HepG2 (cell line): ENCODE data around the gene DTNB. TPM values are rescaled to one million over a fixed set of nuclear protein-coding genes. Genes with fewer than 3 reads are reported as not detected.

ENCODE experiments used
- ATAC-seq: fragments of 200-7000 bp; cut with Tn5 transposase; 3 replicates; pipeline ENCODE4 v1.9.1; 2020; ENCODE audit warnings: mild to moderate bottlenecking, moderate library complexity
- BruUV-seq: library from RNA; stranded (reverse); fragments of 400-500 nt; replicated peaks from 2 replicates; lab custom pipeline; 2021; lab: Mats Ljungman, UMichigan
- CTCF ChIA-PET: fragments of 300-600 bp; formaldehyde crosslinking; extraction: SDS; loops from one replicate; lab custom pipeline; 2021; ENCODE audit warnings: low total read pairs, inconsistent platforms, low intra/inter-chr PET ratio; lab: Yijun Ruan, JAX
- POLR2A ChIA-PET: fragments of 350-600 bp; sonication (Branson Sonifier 250); formaldehyde crosslinking; loops from one replicate; lab custom pipeline; 2020; ENCODE audit warnings: antibody characterized with exemption, inconsistent platforms; lab: Yijun Ruan, JAX
- DNase-seq: peaks from one replicate; pipeline ENCODE4 v3.0.0-alpha.2; 2015; ENCODE audit warnings: low spot score
- FAIRE-seq: peaks from 3 replicates; lab custom pipeline; 2011; peaks lifted over from hg19 to GRCh38; lab: Jason Lieb, UNC
- H2AFZ ChIP-seq: one replicate; pipeline ENCODE4 v1.6.1; 2011; ENCODE audit warnings: low read length, inconsistent platforms
- H3K27ac ChIP-seq: fragments of 300-600 bp; 3 replicates; pipeline ENCODE4 v1.8.0; 2011; ENCODE audit warnings: mixed run types, mild to moderate bottlenecking, mixed read lengths, low read length, inconsistent platforms; ENCODE audit not compliant: insufficient read depth; ENCODE audit errors: extremely low read length
- H3K27me3 ChIP-seq, 2 experiments: fragments of 200-600 bp in 1 of 2; 2 replicates in 1 of 2; 3 replicates in 1 of 2; pipeline versions ENCODE4 v1.6.0 to v1.8.0; 2011; ENCODE audit warnings: low read length in 2 of 2, mild to moderate bottlenecking in 2 of 2, moderate library complexity in 2 of 2, inconsistent platforms in 1 of 2; ENCODE audit not compliant: insufficient read depth in 2 of 2, control insufficient read depth in 1 of 2
- H3K36me3 ChIP-seq, 2 experiments: fragments of 200-600 bp in 1 of 2; replicated peaks in 1 of 2; 2 replicates in 1 of 2; 3 replicates in 1 of 2; pipeline versions ENCODE4 v1.5.1 to v1.8.0; 2011; ENCODE audit warnings: low read length in 2 of 2, inconsistent platforms in 1 of 2; ENCODE audit not compliant: insufficient read depth in 2 of 2, control insufficient read depth in 1 of 2
- H3K4me1 ChIP-seq: 2 replicates; pipeline ENCODE4 v1.5.1; 2012; ENCODE audit warnings: low read length, inconsistent platforms; ENCODE audit not compliant: insufficient read depth
- H3K4me2 ChIP-seq: 2 replicates; pipeline ENCODE4 v1.6.0; 2011; ENCODE audit warnings: low read depth, low read length, inconsistent platforms
- H3K4me3 ChIP-seq, 3 experiments: fragments of 200-600 bp in 1 of 3; sonication (generic), shearing (Covaris generic) in 1 of 3; replicated peaks in 1 of 3; 2 replicates each; pipeline ENCODE4 v1.5.1; 2011 to 2016; ENCODE audit warnings: low read length in 3 of 3, inconsistent platforms in 2 of 3, low read depth in 2 of 3, mild to moderate bottlenecking in 2 of 3, control low read depth in 1 of 3, mixed read lengths in 1 of 3; ENCODE audit not compliant: insufficient read depth in 1 of 3
- H3K79me2 ChIP-seq: one replicate; pipeline ENCODE4 v1.6.1; 2011; ENCODE audit warnings: low read length, inconsistent platforms; ENCODE audit not compliant: insufficient read depth
- H3K9ac ChIP-seq: 2 replicates; pipeline ENCODE4 v1.6.0; 2011; ENCODE audit warnings: mild to moderate bottlenecking, low read depth, low read length, inconsistent platforms; ENCODE audit not compliant: insufficient read depth
- H3K9me3 ChIP-seq: 2 replicates; pipeline ENCODE4 v1.5.1; 2012; ENCODE audit warnings: mild to moderate bottlenecking, low read length
- H4K20me1 ChIP-seq: 2 replicates; pipeline ENCODE4 v1.6.0; 2011; ENCODE audit warnings: inconsistent platforms, mild to moderate bottlenecking, low read length, moderate library complexity; ENCODE audit not compliant: insufficient read depth
- ESRRA ChIP-seq: sonication (generic); formaldehyde crosslinking; IDR thresholded peaks from 2 replicates; pipeline ENCODE4 v1.5.1; 2020; ENCODE audit warnings: mild to moderate bottlenecking, low read depth, missing genetic modification reagents
- MAFF ChIP-seq: IDR thresholded peaks from 2 replicates; pipeline ENCODE4 v1.6.1; 2011; ENCODE audit warnings: low read depth, low read length, improper control_type of control experiment
- MAFK ChIP-seq, 2 experiments: IDR thresholded peaks in 1 of 2; conservative IDR thresholded peaks in 1 of 2; 2 replicates each; pipeline ENCODE4 v1.6.1; 2011; ENCODE audit warnings: improper control_type of control experiment in 2 of 2, low read length in 2 of 2
- MTA1 ChIP-seq: sonication (generic); formaldehyde crosslinking; IDR thresholded peaks from 2 replicates; pipeline ENCODE4 v1.4.0; 2020; ENCODE audit warnings: missing genetic modification reagents, mild to moderate bottlenecking, borderline replicate concordance
- MXI1 ChIP-seq: IDR thresholded peaks from 3 replicates; pipeline ENCODE4 v1.6.1; 2012; ENCODE audit warnings: low read depth, low read length, inconsistent platforms, borderline replicate concordance
- PAWR ChIP-seq: sonication (generic); formaldehyde crosslinking; IDR thresholded peaks from 2 replicates; pipeline ENCODE4 v1.4.0; 2020; ENCODE audit warnings: missing genetic modification reagents, mild to moderate bottlenecking, borderline replicate concordance
- PHB2 ChIP-seq: fragments of 450-650 bp; IDR thresholded peaks from 2 replicates; pipeline ENCODE4 v1.6.1; 2018; ENCODE audit not compliant: partially characterized antibody
- PHF20 ChIP-seq: sonication (generic); formaldehyde crosslinking; IDR thresholded peaks from 2 replicates; pipeline ENCODE4 v1.5.0; 2020; ENCODE audit warnings: mild to moderate bottlenecking, missing genetic modification reagents
- SOX5 ChIP-seq: IDR thresholded peaks from 2 replicates; pipeline ENCODE4 v1.6.1; 2016; ENCODE audit warnings: borderline replicate concordance
- TAF15 ChIP-seq: fragments of 200-400 bp; formaldehyde crosslinking; IDR thresholded peaks from one replicate; pipeline ENCODE4 v1.6.1; 2018; ENCODE audit warnings: mild to moderate bottlenecking, low read depth, low read length; ENCODE audit not compliant: poor library complexity, severe bottlenecking
- TOE1 ChIP-seq: sonication (generic); formaldehyde crosslinking; IDR thresholded peaks from 2 replicates; pipeline ENCODE4 v1.4.0; 2020; ENCODE audit warnings: mild to moderate bottlenecking, missing genetic modification reagents
- ZNF205 ChIP-seq: IDR thresholded peaks from 2 replicates; pipeline ENCODE4 v1.6.1; 2018; ENCODE audit warnings: missing biosample characterization, missing genetic modification reagents
- ZNF441 ChIP-seq: sonication (generic); formaldehyde crosslinking; IDR thresholded peaks from 2 replicates; pipeline ENCODE4 v1.7.0; 2021; ENCODE audit warnings: missing genetic modification reagents, borderline replicate concordance
- WGBS: methylation state at CpG from one replicate; pipeline ENCODE4 v1.1.6; 2017; ENCODE audit warnings: low lambda C conversion rate; 5-methylcytosine and 5-hydroxymethylcytosine counted together
- in situ Hi-C: cut with HindIII; loops from 2 replicates; pipeline ENCODE4 v1.10.0; 2017; ENCODE audit warnings: low pct_unique_long_range_greater_than_20kb; ENCODE audit not compliant: extremely low pct_ligation_motif_present
- intact Hi-C: fragments of 100-400 bp; cut with micrococcal nuclease; formaldehyde crosslinking; loops from one replicate; pipeline ENCODE4 v1.10.0; 2022; ENCODE audit not compliant: unreplicated experiment
- polyA plus RNA-seq, 8 experiments: library from polyadenylated mRNA; depleted of rRNA in 3 of 8; stranded (reverse) in 7 of 8; unstranded in 1 of 8; fragments of >200 nt; fragmentation: Illumina TruSeq in 4 of 8; extraction: Trizol in 4 of 8; gene quantifications; 2 replicates each; pipeline versions ENCODE4 v1.2.1 to v1.2.3, GENCODE V29; 2011 to 2016; ENCODE audit warnings: low read depth in 4 of 8, missing spikeins in 1 of 8, mixed read lengths in 1 of 8; ENCODE audit not compliant: insufficient read depth in 1 of 8
- total RNA-seq, 5 experiments: library from RNA; depleted of rRNA; stranded (reverse); fragments of >200 nt; fragmentation: Illumina TruSeq; extraction: Trizol; gene quantifications; 2 replicates each; pipeline ENCODE4 v1.2.3, GENCODE V29; 2016; ENCODE audit warnings: low read depth in 1 of 5
- TF ChIP-seq, protein P1 (sequence below): IDR thresholded peaks from 2 replicates; pipeline ENCODE4 v1.6.1; 2018; ENCODE audit warnings: missing genetic modification reagents, mild to moderate bottlenecking, missing compliant biosample characterization
- TF ChIP-seq, protein P2 (sequence below): sonication (generic); formaldehyde crosslinking; IDR thresholded peaks from 2 replicates; pipeline ENCODE4 v1.8.0; 2022; ENCODE audit warnings: missing genetic modification reagents, low read depth, mild to moderate bottlenecking, borderline replicate concordance
- TF ChIP-seq, protein P3 (sequence below): sonication (generic); formaldehyde crosslinking; IDR thresholded peaks from 2 replicates; pipeline ENCODE4 v1.4.0; 2020; ENCODE audit warnings: mild to moderate bottlenecking, missing genetic modification reagents, borderline replicate concordance
- TF ChIP-seq, protein P4 (sequence below): sonication (generic); formaldehyde crosslinking; IDR thresholded peaks from 2 replicates; pipeline ENCODE4 v1.8.1; 2023; ENCODE audit warnings: missing genetic modification reagents, mild to moderate bottlenecking, borderline replicate concordance

DTNB gene
- total and polyA plus RNA-seq, 2 of the 13 experiments (the other 11 are each of a cell fraction or from before 2014, with no cell fraction given) = 14.4 to 23.9 TPM

GRCh38 chr2:25677877-25678276 is 4.5 kb upstream of the DTNB start:
- no peak for FAIRE-seq
- POLR2A ChIA-PET = no interaction called here
- Histone ChIP-seq H3K4me2 (no peak overlapping the region), H3K27ac (no peak overlapping the region), H3K27me3 (0 out of 5 replicates have a peak, but pooled peaks cover 0 to 7% of the 10 kb centered on the region in 2 experiments), H3K9ac (no peak overlapping the region), H3K4me3 (no peak overlapping the region), H2AFZ (no peak overlapping the region)
- in situ Hi-C loops = no loop called here
- TF ChIP-seq MAFK (conservative IDR thresholded peaks at IDR 0.05 in 1 of 2, IDR thresholded peaks at IDR 0.05 in 1 of 2; ENCODE audit: low read length in 2 of 2) (peak; percentile 76 to 80), MTA1 (no peak), MAFF (peak; percentile 55; the same call in 1 of the 2 replicates), ZNF441 (CRISPR knock-in tag) (no peak), PHF20 (CRISPR knock-in tag) (no peak), ZNF205 (CRISPR knock-in tag) (no peak)
- TF ChIP-seq, protein P1, sequence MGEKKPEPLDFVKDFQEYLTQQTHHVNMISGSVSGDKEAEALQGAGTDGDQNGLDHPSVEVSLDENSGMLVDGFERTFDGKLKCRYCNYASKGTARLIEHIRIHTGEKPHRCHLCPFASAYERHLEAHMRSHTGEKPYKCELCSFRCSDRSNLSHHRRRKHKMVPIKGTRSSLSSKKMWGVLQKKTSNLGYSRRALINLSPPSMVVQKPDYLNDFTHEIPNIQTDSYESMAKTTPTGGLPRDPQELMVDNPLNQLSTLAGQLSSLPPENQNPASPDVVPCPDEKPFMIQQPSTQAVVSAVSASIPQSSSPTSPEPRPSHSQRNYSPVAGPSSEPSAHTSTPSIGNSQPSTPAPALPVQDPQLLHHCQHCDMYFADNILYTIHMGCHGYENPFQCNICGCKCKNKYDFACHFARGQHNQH = no peak
- TF ChIP-seq, all 625 proteins: peak for 2
- Histone ChIP-seq H3K4me1 (peaks cover 5% of the 10 kb centered on the region), H3K36me3 (no peaks in the 10 kb centered on the region), H3K9me3 (no peaks in the 10 kb centered on the region), H4K20me1 (no peaks in the 10 kb centered on the region), H3K79me2 (no peaks in the 10 kb centered on the region)
- 58% methylated on average over 4 of the region's 4 CpGs for WGBS
- intact Hi-C loops = no loop called here
- DNase-seq (no peak), ATAC-seq (no peak)
- CTCF ChIA-PET = no interaction called here
- BruUV-seq = no TSS peak

GRCh38 chr2:25674077-25674362 is 643 bp upstream of the DTNB start:
- ChIA-PET CTCF (no interaction called here), POLR2A (interaction anchor here (0.7 to 1.4 kb wide), 3 partner anchors 12 to 422 kb away, joined by 3 to 4 read pairs (median 3); no protein-coding TSS in a partner anchor)
- Histone ChIP-seq H3K27ac (no peak overlapping the region), H3K79me2 (peaks cover 13% of the 10 kb centered on the region), H2AFZ (no peak overlapping the region), H3K9ac (no peak overlapping the region), H3K4me2 (peak overlapping the region; percentile 68), H3K4me1 (peaks cover 19% of the 10 kb centered on the region), H4K20me1 (no peaks in the 10 kb centered on the region), H3K27me3 (0 out of 5 replicates have a peak, but pooled peaks cover 0 to 7% of the 10 kb centered on the region in 2 experiments), H3K36me3 (no peaks in the 10 kb centered on the region), H3K4me3 (peak overlapping the region in 2 of 3 experiments; percentile 45 to 62; a peak in 4 of 6 replicates), H3K9me3 (no peaks in the 10 kb centered on the region)
- FAIRE-seq (no peak), DNase-seq (no peak), ATAC-seq (no peak)
- BruUV-seq = no TSS peak
- 79% methylated on average over 10 of the region's 10 CpGs for WGBS
- in situ Hi-C loops (no loop called here), intact Hi-C loops (no loop called here)
- TF ChIP-seq, protein P2, sequence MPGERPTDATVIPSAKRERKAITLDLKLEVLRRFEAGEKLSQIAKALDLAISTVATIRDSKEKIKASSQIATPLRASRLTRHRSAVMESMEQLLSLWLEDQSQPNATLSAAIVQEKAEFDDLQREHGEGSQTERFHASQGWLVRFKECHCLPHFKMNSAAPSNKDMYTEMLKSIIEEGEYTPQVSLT (CRISPR knock-in tag) = no peak
- TF ChIP-seq TOE1 = no peak
- TF ChIP-seq, protein P3, sequence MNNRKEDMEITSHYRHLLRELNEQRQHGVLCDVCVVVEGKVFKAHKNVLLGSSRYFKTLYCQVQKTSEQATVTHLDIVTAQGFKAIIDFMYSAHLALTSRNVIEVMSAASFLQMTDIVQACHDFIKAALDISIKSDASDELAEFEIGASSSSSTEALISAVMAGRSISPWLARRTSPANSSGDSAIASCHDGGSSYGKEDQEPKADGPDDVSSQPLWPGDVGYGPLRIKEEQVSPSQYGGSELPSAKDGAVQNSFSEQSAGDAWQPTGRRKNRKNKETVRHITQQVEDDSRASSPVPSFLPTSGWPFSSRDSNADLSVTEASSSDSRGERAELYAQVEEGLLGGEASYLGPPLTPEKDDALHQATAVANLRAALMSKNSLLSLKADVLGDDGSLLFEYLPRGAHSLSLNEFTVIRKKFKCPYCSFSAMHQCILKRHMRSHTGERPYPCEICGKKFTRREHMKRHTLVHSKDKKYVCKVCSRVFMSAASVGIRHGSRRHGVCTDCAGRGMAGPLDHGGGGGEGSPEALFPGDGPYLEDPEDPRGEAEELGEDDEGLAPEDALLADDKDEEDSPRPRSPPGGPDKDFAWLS (CRISPR knock-in tag) = 0 out of 2 replicates have a peak, but pooled peaks have one; percentile 14
- no peak for TF ChIP-seq SOX5 (CRISPR knock-in tag)
- TF ChIP-seq PAWR (CRISPR knock-in tag) = no peak
- TF ChIP-seq, protein P4, sequence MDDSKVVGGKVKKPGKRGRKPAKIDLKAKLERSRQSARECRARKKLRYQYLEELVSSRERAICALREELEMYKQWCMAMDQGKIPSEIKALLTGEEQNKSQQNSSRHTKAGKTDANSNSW (CRISPR knock-in tag) = no peak
- TF ChIP-seq MXI1 = no peak
- no peak for TF ChIP-seq ESRRA (CRISPR knock-in tag)
- no peak for TF ChIP-seq PHB2
- no peak for TF ChIP-seq TAF15
